Measurements from ENCODE around the gene BAHD1.

The BAHD1 gene

GRCh38 chr15:40467261-40467615, 26.5 kb downstream of the BAHD1 start:
- no peak for DNase-seq (ENCODE audit: low read depth in 2 of 2)

DNA sequence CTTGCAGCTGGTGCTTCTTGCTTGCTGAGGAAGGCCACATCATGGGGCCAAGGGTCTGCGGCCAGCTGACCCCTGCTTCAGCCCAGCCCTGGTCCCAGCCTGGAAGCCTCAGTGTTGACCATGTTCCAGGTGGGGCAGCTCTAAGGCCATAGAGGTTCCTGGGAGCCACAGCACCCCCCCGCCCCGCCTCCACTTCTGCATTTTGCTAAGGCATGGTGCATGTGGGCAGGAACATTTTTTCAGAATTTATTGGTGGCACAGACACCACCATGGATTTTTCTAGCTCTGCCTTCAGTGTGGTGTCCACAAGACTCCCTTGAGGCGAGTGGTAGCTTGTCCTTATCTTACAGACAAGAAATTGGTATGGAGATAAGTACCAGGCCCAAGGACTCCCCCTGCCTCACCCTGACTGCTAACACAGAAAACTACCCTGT, 28.2 kb downstream of the BAHD1 start:
- DNase-seq (ENCODE audit: low read depth in 2 of 2): no peak

DNA sequence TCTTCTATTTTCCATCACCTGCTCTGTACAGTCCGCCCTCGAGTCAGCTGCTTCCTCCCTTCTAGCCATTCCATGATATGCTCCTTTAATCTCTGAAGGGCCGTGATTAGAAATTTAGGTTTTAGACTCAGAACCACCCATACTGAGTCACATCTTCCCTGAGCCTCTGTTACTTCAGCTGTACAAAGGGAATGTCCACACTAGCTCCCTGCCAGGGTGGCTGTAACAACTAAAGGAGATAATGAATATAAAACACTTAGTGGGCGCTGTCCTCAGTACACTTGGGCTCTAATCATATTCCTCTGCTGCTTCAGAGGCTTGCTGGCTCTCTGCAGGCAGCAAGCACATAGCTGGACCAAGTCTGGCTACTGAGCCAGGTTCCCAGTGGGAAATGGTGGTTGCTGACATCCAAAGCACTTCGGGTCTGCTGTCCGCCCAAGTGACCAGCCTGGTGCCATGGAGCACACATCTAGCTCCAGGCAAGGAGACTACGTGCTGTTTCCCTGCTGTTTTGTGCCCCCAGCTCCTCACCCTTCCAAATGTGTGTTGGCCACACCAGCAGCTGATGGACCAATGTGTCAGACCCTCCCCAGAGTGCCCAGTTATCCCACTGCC, 29.1 kb downstream of the BAHD1 start:
- no peak for DNase-seq (ENCODE audit: low read depth in 2 of 2)

- peak; percentile 25 to 39 for DNase-seq (ENCODE audit: low read depth in 2 of 2)
These were observed 29.8 kb downstream of the BAHD1 start, which contains the start of gene CHST14 for GRCh38 chr15:40470423-40471104. Gene CHST14 (plus strand): TSS chr15:40470984. CDS start chr15:40471214, 230 bp downstream.

- no peak for DNase-seq (ENCODE audit: low read depth in 2 of 2)
These were observed 30.5 kb downstream of the BAHD1 start for GRCh38 chr15:40471105-40471807.

DNA sequence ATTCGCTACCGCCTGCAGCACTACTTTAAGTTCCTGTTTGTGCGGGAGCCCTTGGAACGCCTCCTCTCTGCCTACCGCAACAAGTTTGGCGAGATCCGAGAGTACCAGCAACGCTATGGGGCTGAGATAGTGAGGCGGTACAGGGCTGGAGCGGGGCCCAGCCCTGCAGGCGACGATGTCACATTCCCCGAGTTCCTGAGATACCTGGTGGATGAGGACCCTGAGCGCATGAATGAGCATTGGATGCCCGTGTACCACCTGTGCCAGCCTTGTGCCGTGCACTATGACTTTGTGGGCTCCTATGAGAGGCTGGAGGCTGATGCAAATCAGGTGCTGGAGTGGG, 31.0 kb downstream of the BAHD1 start:
- DNase-seq (ENCODE audit: low read depth in 2 of 2): no peak

DNA sequence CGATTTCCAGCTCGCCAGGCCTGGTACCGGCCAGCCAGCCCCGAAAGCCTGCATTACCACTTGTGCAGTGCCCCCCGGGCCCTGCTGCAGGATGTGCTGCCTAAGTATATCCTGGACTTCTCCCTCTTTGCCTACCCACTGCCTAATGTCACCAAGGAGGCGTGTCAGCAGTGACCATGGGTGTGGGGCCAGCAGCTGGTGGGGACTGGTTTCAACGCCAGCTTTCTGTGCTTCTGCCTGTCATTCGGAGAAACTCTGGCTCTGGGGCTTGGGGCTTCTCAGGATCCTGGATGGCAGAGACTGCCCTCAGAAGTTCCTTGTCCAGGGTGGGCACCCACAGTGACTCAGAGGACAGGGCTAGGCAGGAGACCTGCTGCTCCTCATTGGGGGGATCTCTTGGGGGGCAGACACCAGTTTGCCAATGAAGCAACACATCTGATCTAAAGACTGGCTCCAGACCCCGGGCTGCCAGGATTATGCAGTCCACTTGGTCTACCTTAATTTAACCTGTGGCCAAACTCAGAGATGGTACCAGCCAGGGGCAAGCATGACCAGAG, 31.5 kb downstream of the BAHD1 start:
- no peak for DNase-seq (ENCODE audit: low read depth in 2 of 2)

GRCh38 chr15:40474581-40474980, 33.8 kb downstream of the BAHD1 start:
- DNase-seq (ENCODE audit: low read depth in 2 of 2): no peak

DNA sequence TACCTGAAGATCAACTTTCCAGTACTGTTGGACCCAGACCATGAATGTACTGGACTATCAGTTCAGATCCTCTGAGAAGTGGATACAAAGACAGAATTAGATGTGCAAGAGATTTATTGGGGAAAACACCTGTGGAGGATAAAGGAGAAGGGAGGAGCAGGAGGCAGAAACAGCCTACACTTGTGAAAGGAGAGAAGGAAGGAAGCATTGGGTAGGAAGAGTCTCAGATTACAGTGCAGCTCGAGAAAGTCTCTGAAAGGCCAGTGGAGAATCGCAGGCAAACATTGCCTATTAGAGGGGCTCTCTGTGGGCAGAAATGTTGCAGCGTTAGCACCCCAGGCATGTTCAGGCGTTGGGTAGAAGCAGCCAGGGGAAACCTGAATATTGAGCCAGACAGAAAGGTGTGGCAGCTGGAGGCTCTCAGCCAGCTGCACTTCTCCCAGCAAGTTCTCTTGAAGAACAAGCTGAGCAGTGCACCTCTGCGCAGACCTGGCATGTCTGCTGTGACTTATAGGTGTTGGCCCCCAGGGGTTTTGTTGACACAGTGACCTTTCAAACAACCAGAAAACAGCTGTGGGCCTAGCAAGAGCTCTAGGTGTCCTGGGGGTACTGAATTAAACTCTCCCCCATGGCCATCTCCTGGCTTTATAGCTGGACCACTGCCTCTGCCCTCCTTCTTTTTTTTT, 37.0 kb downstream of the BAHD1 start:
- no peak for DNase-seq (ENCODE audit: low read depth in 2 of 2)

GRCh38 chr15:40479024-40479423, 38.3 kb downstream of the BAHD1 start:
- DNase-seq (ENCODE audit: low read depth in 2 of 2): no peak

DNA sequence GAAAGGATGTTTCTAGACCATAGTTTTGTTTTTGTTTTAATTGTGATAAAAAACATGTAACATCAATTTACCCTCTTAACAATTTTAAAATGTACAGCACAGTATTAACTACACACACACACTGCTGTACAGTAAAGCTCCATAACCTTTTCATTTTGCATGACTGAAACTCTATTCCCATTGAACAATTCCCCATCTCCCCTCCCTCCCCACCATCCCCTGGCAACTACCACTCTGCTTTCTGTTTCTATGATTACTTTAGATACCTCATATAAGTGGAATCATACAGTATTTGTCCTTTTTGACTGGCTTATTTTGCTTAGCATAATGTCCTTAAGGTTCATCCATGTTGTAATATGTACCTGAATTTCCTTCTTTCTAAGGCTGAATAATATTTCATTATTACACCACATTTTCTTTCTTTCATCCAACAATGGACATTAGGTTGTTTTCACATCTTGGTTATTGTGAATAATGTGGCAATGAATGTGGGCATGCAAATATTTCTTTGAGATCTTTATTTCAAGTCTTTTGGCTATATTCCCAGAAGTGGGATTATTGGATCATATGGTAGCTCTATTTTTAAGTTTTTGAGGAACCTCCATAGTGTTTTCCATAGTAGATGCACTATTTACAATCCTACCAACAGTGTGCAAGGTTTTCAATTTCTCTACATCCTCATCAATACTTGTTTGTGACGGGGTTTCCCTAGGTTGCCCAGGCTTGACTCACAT, 40.8 kb downstream of the BAHD1 start:
- no peak for DNase-seq (ENCODE audit: low read depth in 2 of 2)

- no peak for DNase-seq (ENCODE audit: low read depth in 2 of 2)
These were observed 43.2 kb downstream of the BAHD1 start for GRCh38 chr15:40483919-40484318.

GRCh38 chr15:40486066-40486770, 45.5 kb downstream of the BAHD1 start:
- no peak for DNase-seq (ENCODE audit: low read depth in 2 of 2)

DNA sequence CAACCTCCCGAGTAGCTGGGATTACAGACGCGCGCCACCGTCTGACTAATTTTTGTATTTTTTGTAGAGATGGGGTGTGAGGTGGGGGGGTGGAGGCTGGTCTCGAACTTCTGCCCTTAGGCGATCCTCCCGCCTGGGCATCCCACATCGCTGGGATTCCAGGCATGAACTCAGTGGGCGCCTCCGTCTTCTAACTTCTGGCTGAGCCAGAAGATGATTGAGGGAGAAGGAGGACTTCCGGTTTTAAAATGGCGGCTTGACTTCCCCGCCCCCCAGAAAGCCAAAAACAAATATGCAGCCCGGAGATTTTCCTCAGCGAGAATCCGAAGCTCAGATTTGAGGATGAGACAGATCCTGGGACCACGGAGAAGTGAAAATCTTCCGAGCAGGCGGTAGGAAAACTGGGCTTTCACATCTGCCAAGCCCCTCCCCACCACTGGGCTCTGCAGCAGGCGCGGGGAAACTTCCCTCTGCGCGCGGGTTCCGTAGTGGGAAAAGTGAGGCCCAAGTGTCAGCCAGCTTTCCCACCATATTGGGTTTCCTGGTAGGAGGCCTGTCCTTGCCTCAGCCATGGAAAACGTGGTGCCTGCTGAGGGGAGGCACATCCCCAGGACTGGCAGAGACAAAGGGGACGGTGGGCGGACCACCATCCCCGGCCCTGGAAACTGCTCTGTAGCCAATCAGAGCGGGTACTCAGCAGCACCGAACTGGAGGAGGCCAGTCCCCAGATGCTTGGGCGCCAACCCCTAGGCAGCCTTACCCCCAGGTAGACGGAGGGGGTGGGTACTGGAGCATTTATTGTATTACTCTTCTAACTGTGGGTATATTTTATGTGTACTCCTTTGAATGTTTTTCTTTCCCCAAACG, 47.3 kb downstream of the BAHD1 start:
- DNase-seq (ENCODE audit: low read depth in 2 of 2): no peak

GRCh38 chr15:40489274-40490175, 48.8 kb downstream of the BAHD1 start:
- no peak for DNase-seq (ENCODE audit: low read depth in 2 of 2)

- DNase-seq (ENCODE audit: low read depth in 2 of 2): no peak
These were observed 52.5 kb downstream of the BAHD1 start for GRCh38 chr15:40493089-40493840.

DNA sequence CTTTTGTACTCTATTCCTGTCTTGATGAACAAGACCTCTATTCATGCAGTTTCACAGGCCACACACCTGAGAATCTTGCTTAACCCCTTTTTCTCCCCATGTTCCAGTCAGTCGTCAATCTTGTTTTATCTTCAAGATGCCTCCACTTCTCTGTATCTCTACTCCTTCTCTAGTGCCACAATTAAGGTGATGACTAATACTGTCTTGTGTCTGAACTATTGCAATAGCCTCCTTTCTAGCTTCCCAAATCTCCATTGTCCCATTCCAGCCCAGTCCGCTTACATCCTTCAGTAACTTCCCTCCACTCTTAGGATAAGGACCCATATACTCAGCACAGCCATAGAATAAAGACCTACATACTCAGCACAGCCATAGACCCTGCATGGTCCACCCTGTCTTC, 54.8 kb downstream of the BAHD1 start:
- no peak for DNase-seq (ENCODE audit: low read depth in 2 of 2)

DNA sequence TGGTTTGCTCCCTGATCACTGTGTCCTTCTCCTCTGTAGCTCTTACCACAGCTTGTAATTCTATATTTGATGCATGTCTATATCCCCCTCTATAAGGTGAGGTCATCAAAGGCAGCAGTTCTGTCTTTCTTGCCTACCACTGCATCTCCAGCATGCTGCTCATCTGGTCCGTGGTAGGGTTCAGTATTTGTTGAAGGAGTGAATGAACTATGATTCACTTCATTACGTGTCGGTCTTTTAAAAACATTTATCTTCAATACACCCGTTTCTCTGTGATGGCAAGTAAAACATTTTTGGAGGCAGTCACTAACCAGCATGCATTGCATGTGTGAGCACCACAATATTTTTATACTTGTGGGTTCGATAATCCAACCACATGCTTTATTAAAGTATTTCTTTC, 57.7 kb downstream of the BAHD1 start:
- no peak for DNase-seq (ENCODE audit: low read depth in 2 of 2)
